ENCODE data around the gene ARPC1A.
"Not testable (repeated sequence)": the region's sequence is repeated elsewhere in the genome, so short reads cannot be mapped to it uniquely, and the experiment has no call there.

The ARPC1A gene

GRCh38 chr7:99409192-99409572 lies 83.5 kb downstream of the ARPC1A start:
- DNase-seq (ENCODE audit: low read depth in 2 of 2): no peak

GRCh38 chr7:99409806-99410205 lies 84.1 kb downstream of the ARPC1A start:
- DNase-seq (ENCODE audit: low read depth in 2 of 2): no peak

- no peak for DNase-seq (ENCODE audit: low read depth in 2 of 2)
These were observed 84.9 kb downstream of the ARPC1A start for GRCh38 chr7:99410635-99411034.

- not testable (repeated sequence) for DNase-seq (ENCODE audit: low read depth in 2 of 2)
These were observed 89.9 kb downstream of the ARPC1A start for GRCh38 chr7:99415513-99416127.

All from stimulated activated CD4-positive, alpha-beta T cell treated with anti-CD3 and anti-CD28 coated beads, Interleukin-1b, Interleukin-23, amount 100 ng/mL, for 4 hours (primary cell).